Fibroblast of lung (primary cell): Measurements from ENCODE around the gene SLIT1.

Experiments used
- CTCF ChIP-seq, 2 donors: IDR thresholded peaks in 1 of 2; conservative IDR thresholded peaks in 1 of 2; 1 replicate in 1 of 2; 2 replicates in 1 of 2; pipeline ENCODE4 v1.5.1; 2011 to 2012; ENCODE audit warnings: low read length in 2 of 2, control low read depth in 1 of 2, inconsistent platforms in 1 of 2, low read depth in 1 of 2, mild to moderate bottlenecking in 1 of 2
- EZH2 ChIP-seq: IDR thresholded peaks from 2 replicates; pipeline ENCODE4 v1.5.1; 2012; ENCODE audit warnings: low read length, control low read depth, mild to moderate bottlenecking; ENCODE audit errors: missing control alignments

DNA sequence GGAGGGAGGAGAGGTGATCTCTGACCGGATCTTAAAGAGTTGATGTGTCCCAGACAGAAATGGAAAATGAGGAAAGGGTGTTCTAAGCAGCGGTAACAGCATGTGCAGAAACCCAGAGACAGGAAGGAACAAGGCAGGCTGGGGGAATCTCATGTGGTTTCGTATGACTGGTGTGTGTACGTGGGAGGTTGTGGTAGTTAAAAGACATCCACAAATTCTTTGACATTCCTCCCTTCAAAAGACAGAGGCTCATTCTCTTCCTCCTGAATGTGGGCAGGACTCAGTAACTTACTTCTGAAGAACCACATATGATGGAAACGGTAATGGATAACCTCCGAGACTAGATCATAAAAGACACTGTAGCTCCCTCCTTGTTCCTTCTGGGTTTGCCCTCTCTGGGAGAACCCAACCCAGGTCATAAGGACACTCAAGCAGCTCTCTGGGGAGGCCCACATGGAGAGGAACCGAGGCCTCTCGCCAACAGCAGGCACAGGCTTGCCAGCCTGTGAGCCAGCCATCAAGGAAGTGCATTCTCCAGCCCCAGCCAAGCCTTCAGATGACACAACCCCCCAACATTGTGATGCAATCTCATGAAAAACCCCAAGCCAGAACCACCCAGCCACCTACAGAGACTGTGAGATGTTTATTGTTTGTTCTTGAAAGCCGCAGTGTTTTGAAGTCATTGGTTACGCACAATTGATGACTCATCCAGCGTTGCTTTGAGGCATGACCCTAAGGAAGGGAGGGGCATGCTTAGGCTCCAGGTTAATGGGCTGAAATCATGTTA is 116.0 kb downstream of the SLIT1 start:
- no peak for TF ChIP-seq CTCF (conservative IDR thresholded peaks at IDR 0.05 in 1 of 2, IDR thresholded peaks at IDR 0.05 in 1 of 2; ENCODE audit: low read depth in 1 of 2, low read length in 2 of 2)
- no peak for TF ChIP-seq EZH2
